ENCODE measurements around the gene ZNF227.
"Not testable (repeated sequence)": the region's sequence is repeated elsewhere in the genome, so short reads cannot be mapped to it uniquely, and the experiment has no call there.

ZNF227 gene

DNA sequence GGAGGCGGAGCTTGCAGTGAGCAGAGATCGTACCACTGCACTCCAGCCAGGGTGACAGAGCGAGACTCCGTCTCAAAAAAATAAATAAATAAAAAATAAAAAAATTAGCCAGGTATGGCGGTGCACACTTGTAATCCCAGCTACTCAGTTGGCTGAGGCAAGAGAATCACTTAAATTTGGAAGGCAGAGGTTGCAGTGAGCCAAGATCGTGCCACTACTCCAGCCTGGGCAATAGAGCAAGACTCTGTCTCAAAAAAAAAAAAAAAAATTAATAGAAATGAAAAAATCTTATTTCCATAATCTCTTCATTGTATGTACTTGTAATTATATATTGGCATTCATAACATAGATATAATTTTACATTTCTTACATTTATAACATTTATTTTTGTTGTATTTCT, 41.7 kb upstream of the ZNF227 start:
- H2BK120ac ChIP-seq (ENCODE audit: low read depth, low read length); H3K23ac ChIP-seq (ENCODE audit: low read length in 2 of 2); H3K27ac ChIP-seq (ENCODE audit: low read length, poor library complexity, severe bottlenecking); H4K91ac ChIP-seq (ENCODE audit: low read length); H3K9ac ChIP-seq (ENCODE audit: low read length); H3K14ac ChIP-seq (ENCODE audit: low read length in 2 of 2); H3K4me1 ChIP-seq (ENCODE audit: control insufficient read depth, insufficient read depth, low read depth, low read length); DNase-seq; H4K8ac ChIP-seq (ENCODE audit: low read length); H3K4ac ChIP-seq (ENCODE audit: low read depth in 1 of 2, low read length in 2 of 2); H3K4me3 ChIP-seq (ENCODE audit: insufficient read depth in 1 of 2, low read depth in 1 of 2, low read length in 2 of 2); H2BK5ac ChIP-seq (ENCODE audit: low read depth, low read length, poor library complexity, severe bottlenecking); H2AK5ac ChIP-seq (ENCODE audit: low read length, severe bottlenecking); H3K4me2 ChIP-seq (ENCODE audit: low read length, poor library complexity, severe bottlenecking); H3K18ac ChIP-seq (ENCODE audit: low read depth in 1 of 2, low read length in 2 of 2); H2AFZ ChIP-seq (ENCODE audit: low read depth, low read length); H3K27me3 ChIP-seq (ENCODE audit: control insufficient read depth in 1 of 2, insufficient read depth in 1 of 2, low read length in 2 of 2); H2BK12ac ChIP-seq (ENCODE audit: low read length in 2 of 2); H2BK15ac ChIP-seq (ENCODE audit: low read depth, poor library complexity, severe bottlenecking): not testable (repeated sequence)
- WGBS = 100% methylated on average over 1 of the region's 6 CpGs
- peaks cover 41 to 92% of the 10 kb centered on the region in 2 experiments for H3K36me3 ChIP-seq (ENCODE audit: control insufficient read depth in 1 of 2, insufficient read depth in 2 of 2, low read depth in 1 of 2, low read length in 2 of 2)
- peaks cover 84% of the 10 kb centered on the region for H3K9me3 ChIP-seq (ENCODE audit: control insufficient read depth, low read length)
- H3K79me1 ChIP-seq (replicated peaks; ENCODE audit: low read length, poor library complexity, severe bottlenecking) = peaks cover 27% of the 10 kb centered on the region

DNA sequence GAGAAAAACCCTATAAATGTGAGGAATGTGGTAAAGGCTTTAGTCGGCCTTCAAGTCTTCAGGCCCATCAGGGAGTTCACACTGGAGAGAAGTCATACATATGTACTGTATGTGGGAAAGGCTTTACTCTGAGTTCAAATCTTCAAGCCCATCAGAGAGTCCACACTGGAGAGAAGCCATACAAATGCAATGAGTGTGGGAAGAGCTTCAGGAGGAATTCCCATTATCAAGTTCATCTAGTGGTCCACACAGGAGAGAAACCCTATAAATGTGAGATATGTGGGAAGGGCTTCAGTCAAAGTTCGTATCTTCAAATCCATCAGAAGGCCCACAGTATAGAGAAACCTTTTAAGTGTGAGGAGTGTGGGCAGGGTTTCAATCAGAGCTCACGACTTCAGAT, 35.7 kb upstream of the ZNF227 start:
- 91% methylated on average over 3 of the region's 3 CpGs for WGBS
- no peak overlapping the region for H4K91ac ChIP-seq (ENCODE audit: low read length)
- H3K4me2 ChIP-seq (ENCODE audit: low read length, poor library complexity, severe bottlenecking) = no peak overlapping the region

DNA sequence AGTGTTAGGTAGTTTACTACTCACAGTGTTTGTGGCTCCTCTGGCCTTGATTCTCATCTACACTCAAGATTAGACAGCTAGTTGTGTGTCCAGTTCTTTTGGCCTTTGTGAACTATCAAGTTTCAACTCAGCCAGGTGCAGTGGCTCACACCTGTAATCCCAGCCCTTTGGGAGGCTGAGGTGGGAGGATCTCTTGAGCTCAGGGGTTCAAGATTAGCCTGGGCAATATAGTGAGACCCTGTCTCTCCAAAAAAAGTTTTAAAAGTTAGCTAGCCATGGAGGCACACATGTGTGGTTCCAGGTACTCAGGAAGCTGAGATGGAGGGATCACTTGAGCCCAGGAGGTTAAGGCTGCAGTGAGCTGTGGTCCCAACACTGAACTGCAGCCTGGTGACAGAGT, 31.4 kb upstream of the ZNF227 start:
- no peaks in the 10 kb centered on the region for H3K79me1 ChIP-seq (replicated peaks; ENCODE audit: low read length, poor library complexity, severe bottlenecking)
- H2AFZ ChIP-seq (ENCODE audit: low read depth, low read length) = no peak overlapping the region
- no peak for DNase-seq
- H3K36me3 ChIP-seq (ENCODE audit: control insufficient read depth in 1 of 2, insufficient read depth in 2 of 2, low read depth in 1 of 2, low read length in 2 of 2) = peaks cover 12 to 17% of the 10 kb centered on the region in 2 experiments
- no peak overlapping the region for H2BK15ac ChIP-seq (ENCODE audit: low read depth, poor library complexity, severe bottlenecking)
- no peaks in the 10 kb centered on the region for H3K27me3 ChIP-seq (ENCODE audit: control insufficient read depth in 1 of 2, insufficient read depth in 1 of 2, low read length in 2 of 2)
- no peak overlapping the region for H4K8ac ChIP-seq (ENCODE audit: low read length)
- no peak overlapping the region for H3K4me2 ChIP-seq (ENCODE audit: low read length, poor library complexity, severe bottlenecking)
- H2AK5ac ChIP-seq (ENCODE audit: low read length, severe bottlenecking) = no peak overlapping the region
- no peak overlapping the region for H3K23ac ChIP-seq (ENCODE audit: low read length in 2 of 2)
- H4K91ac ChIP-seq (ENCODE audit: low read length) = no peak overlapping the region
- H2BK5ac ChIP-seq (ENCODE audit: low read depth, low read length, poor library complexity, severe bottlenecking) = no peak overlapping the region
- no peak overlapping the region for H3K14ac ChIP-seq (ENCODE audit: low read length in 2 of 2)
- no peaks in the 10 kb centered on the region for H3K4me1 ChIP-seq (ENCODE audit: control insufficient read depth, insufficient read depth, low read depth, low read length)
- H3K27ac ChIP-seq (ENCODE audit: low read length, poor library complexity, severe bottlenecking) = no peak overlapping the region
- H3K4me3 ChIP-seq (ENCODE audit: insufficient read depth in 1 of 2, low read depth in 1 of 2, low read length in 2 of 2) = no peak overlapping the region
- no peak overlapping the region for H3K4ac ChIP-seq (ENCODE audit: low read depth in 1 of 2, low read length in 2 of 2)
- no peak overlapping the region for H3K18ac ChIP-seq (ENCODE audit: low read depth in 1 of 2, low read length in 2 of 2)
- no peak overlapping the region for H2BK12ac ChIP-seq (ENCODE audit: low read length in 2 of 2)
- no peak overlapping the region for H2BK120ac ChIP-seq (ENCODE audit: low read depth, low read length)
- no peak overlapping the region for H3K9ac ChIP-seq (ENCODE audit: low read length)
- H3K9me3 ChIP-seq (ENCODE audit: control insufficient read depth, low read length) = peaks cover 68% of the 10 kb centered on the region

More for the DNA sequence above, 35.7 kb upstream of the ZNF227 start:
- Histone ChIP-seq H3K27ac (ENCODE audit: low read length, poor library complexity, severe bottlenecking) (no peak overlapping the region), H3K4me1 (ENCODE audit: control insufficient read depth, insufficient read depth, low read depth, low read length) (no peaks in the 10 kb centered on the region), H2BK120ac (ENCODE audit: low read depth, low read length) (no peak overlapping the region), H4K8ac (ENCODE audit: low read length) (no peak overlapping the region), H2AK5ac (ENCODE audit: low read length, severe bottlenecking) (no peak overlapping the region), H3K4me3 (ENCODE audit: insufficient read depth in 1 of 2, low read depth in 1 of 2, low read length in 2 of 2) (peak overlapping the region in 1 of 2 experiments; percentile 54), H3K18ac (ENCODE audit: low read depth in 1 of 2, low read length in 2 of 2) (no peak overlapping the region), H3K9ac (ENCODE audit: low read length) (no peak overlapping the region), H3K14ac (ENCODE audit: low read length in 2 of 2) (no peak overlapping the region), H2BK12ac (ENCODE audit: low read length in 2 of 2) (no peak overlapping the region), H3K36me3 (ENCODE audit: control insufficient read depth in 1 of 2, insufficient read depth in 2 of 2, low read depth in 1 of 2, low read length in 2 of 2) (peaks cover 29 to 61% of the 10 kb centered on the region in 2 experiments), H3K23ac (ENCODE audit: low read length in 2 of 2) (no peak overlapping the region), H3K9me3 (ENCODE audit: control insufficient read depth, low read length) (peaks cover 90% of the 10 kb centered on the region), H3K4ac (ENCODE audit: low read depth in 1 of 2, low read length in 2 of 2) (no peak overlapping the region), H3K79me1 (replicated peaks; ENCODE audit: low read length, poor library complexity, severe bottlenecking) (peaks cover 4% of the 10 kb centered on the region), H3K27me3 (ENCODE audit: control insufficient read depth in 1 of 2, insufficient read depth in 1 of 2, low read length in 2 of 2) (no peaks in the 10 kb centered on the region), H2BK5ac (ENCODE audit: low read depth, low read length, poor library complexity, severe bottlenecking) (no peak overlapping the region), H2AFZ (ENCODE audit: low read depth, low read length) (no peak overlapping the region), H2BK15ac (ENCODE audit: low read depth, poor library complexity, severe bottlenecking) (no peak overlapping the region)
- peak; percentile 5 for DNase-seq

DNA sequence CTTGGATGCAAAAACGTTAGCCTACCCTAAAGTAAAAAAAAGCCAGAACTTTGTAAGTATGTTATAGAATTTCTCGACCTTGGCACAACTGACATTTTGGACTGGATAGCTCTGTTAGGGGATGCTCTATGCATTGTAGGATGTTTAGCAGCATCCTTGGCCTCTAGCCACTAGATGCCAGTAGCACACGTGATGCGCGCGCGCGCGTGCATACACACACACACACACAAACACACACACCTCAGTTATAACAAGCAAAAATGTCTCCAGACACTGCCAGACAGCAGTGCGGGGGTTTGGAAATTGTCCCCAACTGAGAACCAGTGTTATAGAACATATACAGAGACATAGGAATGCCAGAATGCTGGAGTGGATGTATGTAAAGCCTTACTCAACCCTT, 30.2 kb upstream of the ZNF227 start:
- Histone ChIP-seq H3K4me1 (ENCODE audit: control insufficient read depth, insufficient read depth, low read depth, low read length) (no peaks in the 10 kb centered on the region), H2BK5ac (ENCODE audit: low read depth, low read length, poor library complexity, severe bottlenecking) (no peak overlapping the region), H2BK15ac (ENCODE audit: low read depth, poor library complexity, severe bottlenecking) (no peak overlapping the region), H3K14ac (ENCODE audit: low read length in 2 of 2) (no peak overlapping the region), H3K18ac (ENCODE audit: low read depth in 1 of 2, low read length in 2 of 2) (no peak overlapping the region), H3K23ac (ENCODE audit: low read length in 2 of 2) (no peak overlapping the region), H3K9me3 (ENCODE audit: control insufficient read depth, low read length) (peaks cover 56% of the 10 kb centered on the region), H2AK5ac (ENCODE audit: low read length, severe bottlenecking) (no peak overlapping the region), H2BK120ac (ENCODE audit: low read depth, low read length) (no peak overlapping the region), H3K27me3 (ENCODE audit: control insufficient read depth in 1 of 2, insufficient read depth in 1 of 2, low read length in 2 of 2) (no peaks in the 10 kb centered on the region), H3K9ac (ENCODE audit: low read length) (no peak overlapping the region), H3K36me3 (ENCODE audit: control insufficient read depth in 1 of 2, insufficient read depth in 2 of 2, low read depth in 1 of 2, low read length in 2 of 2) (peaks cover under 1 to 6% of the 10 kb centered on the region in 2 experiments), H4K91ac (ENCODE audit: low read length) (no peak overlapping the region), H3K27ac (ENCODE audit: low read length, poor library complexity, severe bottlenecking) (no peak overlapping the region), H3K4ac (ENCODE audit: low read depth in 1 of 2, low read length in 2 of 2) (no peak overlapping the region), H2BK12ac (ENCODE audit: low read length in 2 of 2) (no peak overlapping the region), H3K4me2 (ENCODE audit: low read length, poor library complexity, severe bottlenecking) (no peak overlapping the region), H2AFZ (ENCODE audit: low read depth, low read length) (no peak overlapping the region), H3K79me1 (replicated peaks; ENCODE audit: low read length, poor library complexity, severe bottlenecking) (no peaks in the 10 kb centered on the region), H4K8ac (ENCODE audit: low read length) (no peak overlapping the region), H3K4me3 (ENCODE audit: insufficient read depth in 1 of 2, low read depth in 1 of 2, low read length in 2 of 2) (peak overlapping the region in 1 of 2 experiments; percentile 28)
- no peak for DNase-seq
- 98% methylated on average over 8 of the region's 10 CpGs for WGBS

Measured in mesenchymal stem cell (in vitro differentiated cells and primary cell).